ENCODE measurements around the gene UBE2O.

GRCh38 chr17:76419576-76420260 is 33.2 kb downstream of the UBE2O start:
- TF ChIP-seq CTCF (IDR thresholded peaks at IDR 0.05) (no peak), GRHL2 (CRISPR knock-in tag; IDR thresholded peaks at IDR 0.05; ENCODE audit: insufficient replicate concordance, severe bottlenecking) (no peak), ATF3 (CRISPR knock-in tag; conservative IDR thresholded peaks at IDR 0.05) (no peak), PRDM15 (CRISPR knock-in tag; IDR thresholded peaks at IDR 0.05) (no peak)
- TF ChIP-seq, protein P1, sequence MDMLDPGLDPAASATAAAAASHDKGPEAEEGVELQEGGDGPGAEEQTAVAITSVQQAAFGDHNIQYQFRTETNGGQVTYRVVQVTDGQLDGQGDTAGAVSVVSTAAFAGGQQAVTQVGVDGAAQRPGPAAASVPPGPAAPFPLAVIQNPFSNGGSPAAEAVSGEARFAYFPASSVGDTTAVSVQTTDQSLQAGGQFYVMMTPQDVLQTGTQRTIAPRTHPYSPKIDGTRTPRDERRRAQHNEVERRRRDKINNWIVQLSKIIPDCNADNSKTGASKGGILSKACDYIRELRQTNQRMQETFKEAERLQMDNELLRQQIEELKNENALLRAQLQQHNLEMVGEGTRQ (CRISPR knock-in tag; IDR thresholded peaks at IDR 0.05) = no peak
